ENCODE results near the gene COL4A2.
"Not testable (repeated sequence)": the region's sequence is repeated elsewhere in the genome, so short reads cannot be mapped to it uniquely, and the experiment has no call there.

COL4A2 gene

DNA sequence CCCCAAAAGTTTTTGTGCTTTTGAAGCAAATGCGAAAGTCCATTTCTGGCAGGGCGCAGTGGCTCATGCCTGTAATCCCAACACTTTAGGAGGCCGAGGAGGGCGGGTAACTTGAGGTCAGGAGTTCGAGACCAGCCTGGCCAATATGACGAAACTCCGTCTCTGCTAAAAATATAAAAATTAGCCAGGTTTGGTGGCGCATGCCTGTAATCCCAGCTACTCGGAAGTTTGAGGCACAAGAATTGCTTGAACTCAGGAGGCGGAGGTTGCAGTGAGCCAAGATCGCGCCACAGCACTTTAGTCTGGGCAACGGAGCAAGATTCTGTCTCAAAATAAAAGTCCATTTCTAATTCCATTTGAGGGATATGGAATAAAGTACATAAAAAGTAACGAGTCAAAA is 88.5 kb downstream of the COL4A2 start:
- H3K36me3 Mint-ChIP-seq, CTCF ChIA-PET, H3K27ac Mint-ChIP-seq: not testable (repeated sequence)

GRCh38 chr13:110396476-110396875 is 89.4 kb downstream of the COL4A2 start:
- H3K4me1 Mint-ChIP-seq: no peaks in the 10 kb centered on the region
- DNase-seq: no peak
- H3K27ac Mint-ChIP-seq: no peak overlapping the region
- H3K9me3 Mint-ChIP-seq: no peaks in the 10 kb centered on the region
- CTCF ChIA-PET: no interaction called here
- H3K4me3 Mint-ChIP-seq: no peak overlapping the region
- peaks cover 57% of the 10 kb centered on the region for H3K27me3 Mint-ChIP-seq
- H3K36me3 Mint-ChIP-seq: no peaks in the 10 kb centered on the region

More for the DNA sequence above, 88.5 kb downstream of the COL4A2 start:
- not testable (repeated sequence) for H3K9me3 Mint-ChIP-seq, DNase-seq, H3K4me3 Mint-ChIP-seq, H3K4me1 Mint-ChIP-seq
- peaks cover 59% of the 10 kb centered on the region for H3K27me3 Mint-ChIP-seq

DNA sequence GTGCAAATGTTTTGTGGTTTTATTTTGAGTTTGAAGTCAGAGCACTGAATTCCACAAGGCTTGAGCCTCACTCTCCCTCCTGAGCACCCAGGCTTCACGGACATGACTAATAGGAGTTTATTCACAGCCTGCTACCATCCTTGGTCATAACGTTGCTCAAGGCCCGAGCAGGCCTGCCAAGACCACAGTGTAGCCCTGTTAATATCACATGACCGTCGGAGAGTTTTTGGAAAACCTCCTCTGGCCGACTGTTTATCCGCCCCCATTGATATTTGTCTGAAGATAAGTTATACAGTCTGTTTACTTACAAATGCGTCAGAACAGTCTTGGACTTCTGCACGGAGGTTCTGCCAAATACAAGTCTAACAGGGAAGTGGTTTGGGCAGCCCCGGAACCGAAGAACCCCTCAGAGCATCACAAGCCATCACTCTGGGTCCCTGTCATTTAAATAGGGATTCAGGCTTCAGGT is 89.9 kb downstream of the COL4A2 start:
- CTCF ChIA-PET: no interaction called here
- no peak for DNase-seq
- Mint-ChIP-seq H3K36me3 (no peaks in the 10 kb centered on the region), H3K4me1 (no peaks in the 10 kb centered on the region), H3K27me3 (peaks cover 57% of the 10 kb centered on the region), H3K4me3 (no peak overlapping the region), H3K27ac (no peak overlapping the region), H3K9me3 (no peaks in the 10 kb centered on the region)

DNA sequence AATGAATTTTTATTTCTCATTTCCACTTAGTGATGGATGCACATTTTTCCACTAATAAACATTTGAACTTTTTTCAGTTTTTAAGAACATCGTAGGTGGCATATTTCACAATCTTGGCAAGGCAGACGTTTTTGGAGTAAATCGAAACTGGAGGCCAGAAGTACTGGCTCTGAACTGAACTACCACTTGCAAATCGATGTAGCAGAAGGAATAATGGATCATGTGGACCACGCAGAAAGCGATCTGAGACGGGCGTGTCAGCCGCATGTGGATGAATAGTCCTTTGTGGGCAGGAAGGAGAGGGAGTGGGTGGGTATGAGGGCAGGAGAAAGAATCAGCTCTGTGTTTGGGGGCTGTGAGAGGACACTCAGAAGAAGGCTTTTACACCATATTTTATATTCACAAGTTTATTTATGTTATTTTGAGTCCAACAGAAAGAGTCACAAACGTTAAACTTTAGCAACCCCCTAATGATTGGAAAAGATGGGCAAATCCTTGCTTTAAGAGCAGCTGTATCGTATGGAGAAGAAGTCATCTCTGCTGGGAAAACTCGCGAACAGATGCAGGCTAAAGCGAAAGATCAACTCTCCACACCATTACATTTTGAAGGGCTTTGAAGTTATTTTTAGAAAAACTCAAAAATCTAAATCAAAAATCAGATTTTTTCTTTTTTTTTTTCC is 90.5 kb downstream of the COL4A2 start:
- no peaks in the 10 kb centered on the region for H3K4me1 Mint-ChIP-seq
- H3K9me3 Mint-ChIP-seq: no peaks in the 10 kb centered on the region
- peaks cover 54% of the 10 kb centered on the region for H3K27me3 Mint-ChIP-seq
- H3K4me3 Mint-ChIP-seq: no peak overlapping the region
- no peak overlapping the region for H3K27ac Mint-ChIP-seq
- H3K36me3 Mint-ChIP-seq: no peaks in the 10 kb centered on the region
- CTCF ChIA-PET: no interaction called here
- no peak for DNase-seq

DNA sequence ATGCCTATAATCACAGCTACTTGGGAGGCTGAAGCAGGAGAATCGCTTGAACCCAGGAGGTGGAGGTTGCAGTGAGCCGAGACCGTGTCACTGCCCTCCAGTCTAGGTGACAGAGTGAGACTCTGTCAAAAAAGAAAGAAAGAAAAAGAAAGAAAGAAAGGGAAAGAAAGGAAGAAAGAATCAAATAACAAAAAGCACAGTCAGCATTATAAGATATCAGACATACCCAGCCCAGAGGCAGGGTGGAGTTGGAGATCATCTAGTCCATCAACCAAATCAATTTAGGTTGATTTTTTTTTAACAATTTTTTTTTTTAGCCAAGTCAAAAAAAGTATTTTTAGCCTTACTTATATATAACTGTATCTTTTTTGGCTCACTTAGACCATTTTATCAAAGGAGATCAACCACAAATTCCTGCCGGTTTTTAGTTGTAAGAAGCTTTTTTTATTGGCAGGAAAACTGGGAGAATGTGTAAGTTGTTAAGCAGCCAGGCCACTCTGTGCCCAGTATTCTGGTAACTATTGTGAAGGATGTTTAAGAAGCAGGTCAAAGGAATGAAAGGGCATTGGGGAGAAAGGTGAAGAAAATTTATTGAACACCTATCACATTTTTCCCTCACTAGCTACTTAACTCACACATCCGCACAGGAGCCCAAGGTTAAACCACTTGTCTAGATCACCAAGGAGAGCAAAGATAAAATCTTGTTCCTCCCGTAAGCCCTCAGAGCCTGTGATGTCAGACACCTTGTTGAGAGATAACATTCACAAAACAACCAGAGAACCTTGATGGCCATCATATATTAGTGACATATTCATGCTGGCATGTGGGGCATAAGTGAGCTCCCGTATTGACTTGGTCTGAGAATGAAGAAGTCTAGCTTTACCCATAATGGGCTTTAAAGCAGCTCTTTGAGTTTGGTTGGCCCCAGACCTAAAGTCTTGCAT is 91.8 kb downstream of the COL4A2 start:
- no peak for DNase-seq
- no peak overlapping the region for H3K4me3 Mint-ChIP-seq
- peaks cover 62% of the 10 kb centered on the region for H3K27me3 Mint-ChIP-seq
- CTCF ChIA-PET: no interaction called here
- H3K27ac Mint-ChIP-seq: no peak overlapping the region
- H3K9me3 Mint-ChIP-seq: no peaks in the 10 kb centered on the region
- H3K36me3 Mint-ChIP-seq: no peaks in the 10 kb centered on the region
- H3K4me1 Mint-ChIP-seq: no peaks in the 10 kb centered on the region

DNA sequence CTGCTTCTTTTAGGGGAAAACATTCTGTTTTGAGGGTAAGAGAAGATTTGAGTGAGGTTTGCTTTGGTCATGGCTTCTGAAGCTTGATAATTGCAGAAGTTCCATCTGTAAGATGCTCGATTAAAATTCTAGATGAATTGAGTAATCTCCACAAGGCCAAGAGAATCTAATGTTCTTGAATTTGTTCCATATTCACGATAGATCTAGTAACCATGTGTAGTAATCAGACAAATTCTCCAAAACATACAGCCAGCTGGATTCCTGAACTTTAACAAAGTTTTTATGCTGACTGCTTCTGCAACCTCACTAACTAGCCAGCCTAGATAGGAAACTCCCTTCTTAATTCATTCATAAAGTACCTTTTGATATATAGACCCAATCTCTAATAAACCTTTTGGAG is 92.7 kb downstream of the COL4A2 start:
- no peaks in the 10 kb centered on the region for H3K4me1 Mint-ChIP-seq
- CTCF ChIA-PET: no interaction called here
- DNase-seq: no peak
- no peaks in the 10 kb centered on the region for H3K36me3 Mint-ChIP-seq
- no peak overlapping the region for H3K4me3 Mint-ChIP-seq
- no peak overlapping the region for H3K27ac Mint-ChIP-seq
- H3K27me3 Mint-ChIP-seq: peaks cover 63% of the 10 kb centered on the region
- H3K9me3 Mint-ChIP-seq: no peaks in the 10 kb centered on the region

- Mint-ChIP-seq H3K36me3 (no peaks in the 10 kb centered on the region), H3K27ac (no peak overlapping the region), H3K4me3 (no peak overlapping the region), H3K9me3 (no peaks in the 10 kb centered on the region), H3K4me1 (no peaks in the 10 kb centered on the region), H3K27me3 (peaks cover 68% of the 10 kb centered on the region)
- CTCF ChIA-PET: interaction anchor here (0.8 to 1.0 kb wide), 2 partner anchors 9 to 11 kb away, joined by 3 read pairs; no protein-coding TSS in a partner anchor
- DNase-seq: no peak
These were observed 93.9 kb downstream of the COL4A2 start for GRCh38 chr13:110400786-110401533.

DNA sequence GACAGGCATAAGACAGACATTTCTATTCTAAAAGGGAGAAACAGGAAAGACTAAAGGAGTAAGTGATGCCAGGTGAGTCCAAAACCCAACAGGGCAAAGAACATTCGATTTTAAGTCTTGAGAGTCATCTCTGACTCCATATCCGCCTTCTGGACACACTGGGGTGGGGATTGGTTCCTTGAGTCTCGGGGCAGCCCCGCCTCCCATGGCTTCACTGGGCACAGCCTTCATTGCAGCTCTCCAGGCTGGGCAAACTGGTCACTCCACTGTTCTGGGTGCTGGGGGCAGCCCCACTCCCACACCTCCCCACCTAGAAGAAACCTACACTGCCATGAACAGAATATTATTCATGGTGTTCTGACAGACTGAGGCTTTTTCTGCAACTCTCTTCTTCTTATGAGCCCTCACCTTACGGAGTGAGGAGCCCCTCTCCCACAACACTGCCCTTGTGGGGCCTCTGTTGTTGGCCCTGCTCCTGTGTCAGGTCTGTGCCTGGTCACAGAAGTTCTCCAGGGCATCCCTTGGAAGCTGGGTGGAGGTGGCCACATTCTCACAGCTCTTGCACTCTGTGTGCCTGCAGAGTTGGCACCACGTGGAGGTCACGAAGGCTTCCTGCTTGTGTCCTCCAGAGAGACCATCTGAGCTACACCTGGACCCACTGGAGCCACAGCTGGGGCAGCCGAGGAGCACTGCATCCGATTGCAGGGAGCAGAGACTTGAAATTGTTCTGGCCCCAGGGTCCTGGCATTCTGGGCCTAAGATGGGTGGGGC is 95.4 kb downstream of the COL4A2 start:
- H3K9me3 Mint-ChIP-seq: no peaks in the 10 kb centered on the region
- no peak for DNase-seq
- no peak overlapping the region for H3K27ac Mint-ChIP-seq
- H3K36me3 Mint-ChIP-seq: no peaks in the 10 kb centered on the region
- H3K27me3 Mint-ChIP-seq: peaks cover 78% of the 10 kb centered on the region
- no peak overlapping the region for H3K4me3 Mint-ChIP-seq
- no peaks in the 10 kb centered on the region for H3K4me1 Mint-ChIP-seq
- CTCF ChIA-PET: interaction anchor here (0.7 kb wide), 1 partner anchor 879 kb away, joined by 4 read pairs; no protein-coding TSS in a partner anchor

DNA sequence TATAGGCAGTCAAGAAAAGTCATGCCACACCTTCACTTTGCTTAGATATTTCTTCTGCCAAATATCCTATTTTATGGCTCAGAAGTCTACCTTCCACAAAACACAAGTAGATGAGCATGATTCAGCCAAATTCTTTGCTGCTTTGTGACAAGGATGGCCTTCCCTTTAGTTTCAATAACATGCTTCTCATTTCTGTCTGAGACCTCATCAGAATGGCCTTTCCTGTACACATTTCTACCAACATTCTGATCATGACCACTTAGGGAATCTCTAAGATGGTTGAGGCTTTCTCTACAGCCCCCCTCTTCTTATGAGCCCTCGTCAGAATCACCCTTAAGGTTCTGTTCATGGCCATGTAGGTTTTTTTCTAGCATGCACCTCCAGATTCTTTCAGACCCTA is 96.2 kb downstream of the COL4A2 start:
- peaks cover 78% of the 10 kb centered on the region for H3K27me3 Mint-ChIP-seq
- no peak for DNase-seq
- no peak overlapping the region for H3K4me3 Mint-ChIP-seq
- H3K36me3 Mint-ChIP-seq: no peaks in the 10 kb centered on the region
- H3K4me1 Mint-ChIP-seq: no peaks in the 10 kb centered on the region
- H3K9me3 Mint-ChIP-seq: no peaks in the 10 kb centered on the region
- H3K27ac Mint-ChIP-seq: no peak overlapping the region
- CTCF ChIA-PET: no interaction called here

DNA sequence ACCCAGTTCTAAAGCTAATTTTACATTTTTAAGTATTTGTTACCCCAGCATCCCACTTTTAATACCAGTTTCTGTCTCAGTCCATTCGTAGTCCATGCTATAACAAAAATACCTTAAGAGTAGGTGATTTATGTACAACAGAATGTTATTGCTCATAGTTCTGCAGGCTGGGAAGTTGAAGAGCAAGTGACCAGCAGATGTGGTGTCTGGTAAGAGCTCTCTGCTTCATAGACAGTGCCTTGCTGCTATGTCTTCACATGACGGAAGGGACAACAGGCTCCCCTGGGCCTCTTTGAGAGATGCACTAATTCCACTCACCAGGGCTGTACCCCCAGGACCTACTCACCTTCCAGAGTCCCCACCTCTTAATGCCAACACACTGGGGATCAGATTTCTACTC is 96.6 kb downstream of the COL4A2 start:
- peaks cover 2% of the 10 kb centered on the region for H3K9me3 Mint-ChIP-seq
- H3K4me1 Mint-ChIP-seq: no peaks in the 10 kb centered on the region
- H3K27ac Mint-ChIP-seq: no peak overlapping the region
- CTCF ChIA-PET: no interaction called here
- no peak for DNase-seq
- no peak overlapping the region for H3K4me3 Mint-ChIP-seq
- H3K27me3 Mint-ChIP-seq: peaks cover 77% of the 10 kb centered on the region
- H3K36me3 Mint-ChIP-seq: no peaks in the 10 kb centered on the region

GRCh38 chr13:110404321-110404720 is 97.2 kb downstream of the COL4A2 start:
- H3K36me3 Mint-ChIP-seq: no peaks in the 10 kb centered on the region
- CTCF ChIA-PET: interaction anchor here (0.7 kb wide), 1 partner anchor 79 kb away, joined by 3 read pairs; no protein-coding TSS in a partner anchor
- no peak overlapping the region for H3K27ac Mint-ChIP-seq
- H3K4me1 Mint-ChIP-seq: no peaks in the 10 kb centered on the region
- DNase-seq: no peak
- H3K27me3 Mint-ChIP-seq: peaks cover 73% of the 10 kb centered on the region
- H3K4me3 Mint-ChIP-seq: no peak overlapping the region
- H3K9me3 Mint-ChIP-seq: peaks cover 2% of the 10 kb centered on the region

GRCh38 chr13:110405597-110406450 is 98.7 kb downstream of the COL4A2 start:
- Mint-ChIP-seq H3K36me3 (no peaks in the 10 kb centered on the region), H3K4me3 (no peak overlapping the region), H3K27ac (no peak overlapping the region), H3K27me3 (peaks cover 81% of the 10 kb centered on the region), H3K4me1 (no peaks in the 10 kb centered on the region), H3K9me3 (peaks cover 2% of the 10 kb centered on the region)
- CTCF ChIA-PET: no interaction called here
- DNase-seq: no peak

DNA sequence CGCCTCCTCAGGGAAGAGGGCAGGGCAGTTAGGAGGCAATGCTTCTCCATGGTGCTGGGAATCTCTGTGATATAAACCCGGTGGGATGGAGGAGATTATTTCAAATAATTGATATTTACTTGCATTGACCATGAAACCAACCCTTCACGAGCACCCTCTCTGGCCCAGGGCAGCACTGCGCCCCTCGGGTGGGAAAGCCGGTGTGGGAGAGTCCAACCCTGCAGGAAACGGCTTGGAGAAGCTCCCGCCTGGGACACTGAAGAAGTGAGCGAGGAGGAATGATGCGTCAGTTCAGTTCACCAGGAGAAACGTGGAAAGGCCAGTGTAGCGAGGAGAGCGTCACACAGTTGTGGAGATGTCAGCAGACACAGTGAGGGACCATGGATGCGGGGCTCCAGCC is 99.9 kb downstream of the COL4A2 start:
- no peak overlapping the region for H3K27ac Mint-ChIP-seq
- no peaks in the 10 kb centered on the region for H3K36me3 Mint-ChIP-seq
- CTCF ChIA-PET: no interaction called here
- no peak for DNase-seq
- peaks cover 2% of the 10 kb centered on the region for H3K9me3 Mint-ChIP-seq
- H3K4me3 Mint-ChIP-seq: no peak overlapping the region
- H3K4me1 Mint-ChIP-seq: no peaks in the 10 kb centered on the region
- peaks cover 83% of the 10 kb centered on the region for H3K27me3 Mint-ChIP-seq
